Neutrophil (primary cell): ENCODE results near the gene PTPRE.
A peak's percentile ranks its signal among the peaks of the same experiment; 100 is the strongest.

Source experiments
- H3K27ac ChIP-seq: fragments of 200-600 bp; sonication (generic); 2 replicates; pipeline ENCODE4 v1.5.1; 2016; ENCODE audit warnings: mild to moderate bottlenecking, moderate library complexity
- H3K27me3 ChIP-seq: fragments of 200-600 bp; sonication (generic); 2 replicates; pipeline ENCODE4 v1.6.0; 2016; ENCODE audit warnings: mild to moderate bottlenecking
- H3K36me3 ChIP-seq: fragments of 200-600 bp; sonication (generic); 2 replicates; pipeline ENCODE4 v1.5.1; 2017
- H3K4me1 ChIP-seq, 2 experiments: fragments of 200-600 bp in 1 of 2; sonication (generic) in 1 of 2; 1 replicate in 1 of 2; 2 replicates in 1 of 2; pipeline versions ENCODE4 v1.5.1 to v1.6.1; 2013 to 2016; ENCODE audit warnings: low read depth in 1 of 2, low read length in 1 of 2, mild to moderate bottlenecking in 1 of 2, moderate library complexity in 1 of 2; ENCODE audit not compliant: control insufficient read depth in 1 of 2, insufficient read depth in 1 of 2
- H3K4me3 ChIP-seq, 2 experiments: fragments of 200-600 bp in 1 of 2; sonication (generic) in 1 of 2; 1 replicate in 1 of 2; 2 replicates in 1 of 2; pipeline ENCODE4 v1.5.1; 2013 to 2016; ENCODE audit warnings: low read depth in 1 of 2, low read length in 1 of 2, mild to moderate bottlenecking in 1 of 2, moderate library complexity in 1 of 2
- H3K9me3 ChIP-seq: fragments of 200-600 bp; sonication (generic); 2 replicates; pipeline ENCODE4 v1.5.1; 2016
- CTCF ChIP-seq: fragments of 200-600 bp; sonication (generic); IDR thresholded peaks from 2 replicates; pipeline ENCODE4 v1.5.1; 2016; ENCODE audit warnings: antibody characterized with exemption

Gene PTPRE

DNA sequence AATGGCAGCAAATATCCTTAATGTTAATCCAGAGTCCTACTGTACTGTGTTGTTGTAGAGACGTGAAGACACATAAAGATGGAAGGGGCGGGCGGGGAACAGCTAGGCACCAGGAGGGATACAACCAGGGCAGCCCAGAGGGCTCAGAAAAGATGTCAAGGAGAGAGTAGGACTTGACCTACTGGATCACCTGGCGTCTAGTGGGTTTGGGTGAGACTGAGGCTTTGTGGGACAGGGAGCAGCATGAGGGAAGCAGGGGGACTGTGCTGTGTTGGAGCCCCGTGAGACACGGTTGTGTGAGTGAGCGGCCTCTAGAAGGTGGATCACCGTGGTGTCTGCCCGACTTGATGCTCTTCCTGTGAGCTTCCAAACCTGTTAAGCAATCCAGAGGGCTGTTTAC is 68.0 kb downstream of the PTPRE start:
- no peak for TF ChIP-seq CTCF
- H3K27ac ChIP-seq, result no peak overlapping the region
- no peaks in the 10 kb centered on the region for H3K36me3 ChIP-seq
- H3K27me3 ChIP-seq, result no peaks in the 10 kb centered on the region
- no peak overlapping the region for H3K4me3 ChIP-seq
- H3K4me1 ChIP-seq, result peaks cover 62 to 65% of the 10 kb centered on the region in 2 experiments
- H3K9me3 ChIP-seq, result no peaks in the 10 kb centered on the region

- Histone ChIP-seq H3K27ac (no peak overlapping the region), H3K9me3 (no peaks in the 10 kb centered on the region), H3K36me3 (no peaks in the 10 kb centered on the region), H3K27me3 (no peaks in the 10 kb centered on the region), H3K4me3 (no peak overlapping the region), H3K4me1 (peaks cover 62 to 65% of the 10 kb centered on the region in 2 experiments)
- TF ChIP-seq CTCF, result no peak
These were observed 69.4 kb downstream of the PTPRE start for GRCh38 chr10:127976286-127976685.

GRCh38 chr10:127976701-127977356 is 69.9 kb downstream of the PTPRE start:
- Histone ChIP-seq H3K4me3 (no peak overlapping the region), H3K36me3 (no peaks in the 10 kb centered on the region), H3K27me3 (no peaks in the 10 kb centered on the region), H3K9me3 (no peaks in the 10 kb centered on the region), H3K27ac (peak overlapping the region; percentile 63), H3K4me1 (peaks cover 60 to 64% of the 10 kb centered on the region in 2 experiments)
- no peak for TF ChIP-seq CTCF

GRCh38 chr10:127977357-127978009 is 70.6 kb downstream of the PTPRE start:
- no peaks in the 10 kb centered on the region for H3K36me3 ChIP-seq
- no peak overlapping the region for H3K4me3 ChIP-seq
- no peaks in the 10 kb centered on the region for H3K27me3 ChIP-seq
- no peaks in the 10 kb centered on the region for H3K9me3 ChIP-seq
- peak overlapping the region; percentile 63 for H3K27ac ChIP-seq
- no peak for TF ChIP-seq CTCF
- H3K4me1 ChIP-seq, result peaks cover 56 to 62% of the 10 kb centered on the region in 2 experiments

DNA sequence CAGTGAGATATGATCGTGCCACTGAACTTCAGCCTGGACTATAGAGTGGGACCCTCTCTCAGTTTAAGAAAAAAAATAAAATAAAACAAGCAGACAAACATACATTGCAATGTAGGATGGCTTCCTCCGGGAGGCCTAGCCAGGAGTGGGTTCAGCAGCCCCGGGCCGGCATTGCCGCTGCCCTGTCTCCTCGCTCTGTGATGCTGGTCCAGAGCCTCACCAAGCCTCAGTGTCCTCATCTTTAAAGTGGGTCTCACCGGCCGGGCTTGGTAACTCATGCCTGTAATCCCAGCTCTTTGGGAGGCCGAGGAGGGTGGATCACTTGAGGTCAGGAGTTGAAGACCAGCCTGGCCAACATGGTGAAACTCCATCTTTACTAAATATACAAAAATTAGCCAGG is 71.6 kb downstream of the PTPRE start:
- Histone ChIP-seq H3K4me1 (peaks cover 59 to 60% of the 10 kb centered on the region in 2 experiments), H3K27ac (peak overlapping the region; percentile 63)

More for the DNA sequence above, 71.6 kb downstream of the PTPRE start:
- Histone ChIP-seq H3K27me3 (no peaks in the 10 kb centered on the region), H3K36me3 (no peaks in the 10 kb centered on the region), H3K9me3 (no peaks in the 10 kb centered on the region), H3K4me3 (no peak overlapping the region)
- no peak for TF ChIP-seq CTCF
